ENCODE measurements around the gene PCDH8.
A peak's percentile ranks its signal among the peaks of the same experiment; 100 is the strongest.

PCDH8 gene

GRCh38 chr13:52810011-52810410, 38.4 kb downstream of the PCDH8 start:
- no peak for DNase-seq

DNA sequence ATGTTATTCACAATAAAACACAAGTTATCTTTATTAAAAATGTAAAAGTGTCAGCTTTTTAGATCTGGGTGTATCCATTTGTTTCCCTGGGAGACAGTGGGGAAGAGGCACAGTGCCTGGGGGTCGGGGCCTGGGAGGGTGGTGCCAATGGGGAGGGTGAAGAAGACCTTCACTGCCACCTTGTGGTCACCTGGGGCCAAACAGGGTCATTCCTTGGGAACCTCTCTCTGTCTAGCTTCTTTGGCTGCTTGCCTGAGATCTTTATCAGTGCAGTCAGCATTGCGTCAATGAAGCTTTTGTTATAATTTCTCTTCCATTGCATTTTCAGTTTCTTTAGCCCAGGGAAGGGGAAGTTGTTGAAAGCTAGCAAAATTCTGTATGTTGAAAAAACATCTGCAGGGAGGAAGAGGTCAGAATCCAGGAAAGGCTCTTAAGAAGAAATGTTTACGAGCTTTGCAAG, 39.1 kb downstream of the PCDH8 start:
- peak; percentile 14 to 31 for DNase-seq

DNA sequence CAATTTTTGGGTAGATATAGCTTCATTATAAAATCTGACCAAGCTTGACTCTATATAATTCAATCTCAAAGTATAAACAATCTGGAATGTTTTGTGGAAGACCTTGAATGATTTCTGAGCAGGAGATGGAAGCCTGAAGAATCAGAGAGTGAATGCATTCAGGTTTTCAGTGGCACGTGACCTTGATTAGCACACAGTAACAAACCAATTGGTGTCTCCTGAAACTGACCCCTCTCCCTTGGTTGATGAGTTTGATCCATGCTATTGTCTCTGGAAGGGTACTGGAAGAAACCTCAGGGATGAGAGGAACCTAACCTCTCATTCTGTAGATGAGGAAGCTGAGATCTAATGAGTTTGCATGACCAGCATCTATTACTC, 39.6 kb downstream of the PCDH8 start:
- DNase-seq: no peak

DNA sequence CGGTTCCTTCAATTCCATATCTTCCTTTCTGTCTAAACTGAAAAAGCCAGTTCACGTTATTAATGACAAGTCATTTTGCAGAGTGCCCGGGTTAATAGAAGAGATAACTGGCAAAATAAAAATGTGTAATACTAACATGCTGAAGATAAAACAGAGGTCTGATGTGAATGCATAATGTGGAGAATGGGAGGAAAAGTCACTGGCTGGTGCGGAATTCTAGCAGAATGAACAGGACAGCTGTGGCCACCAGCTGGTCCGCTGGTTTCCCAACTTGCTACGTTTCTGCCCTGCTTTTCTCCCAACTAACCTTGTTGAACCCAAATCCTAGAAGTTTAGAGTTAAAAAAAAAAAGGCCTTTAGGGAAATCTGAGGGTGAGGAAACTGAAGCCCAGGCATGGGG, 42.4 kb downstream of the PCDH8 start:
- no peak for DNase-seq

GRCh38 chr13:52804202-52804641, 44.2 kb downstream of the PCDH8 start:
- no peak for DNase-seq

DNA sequence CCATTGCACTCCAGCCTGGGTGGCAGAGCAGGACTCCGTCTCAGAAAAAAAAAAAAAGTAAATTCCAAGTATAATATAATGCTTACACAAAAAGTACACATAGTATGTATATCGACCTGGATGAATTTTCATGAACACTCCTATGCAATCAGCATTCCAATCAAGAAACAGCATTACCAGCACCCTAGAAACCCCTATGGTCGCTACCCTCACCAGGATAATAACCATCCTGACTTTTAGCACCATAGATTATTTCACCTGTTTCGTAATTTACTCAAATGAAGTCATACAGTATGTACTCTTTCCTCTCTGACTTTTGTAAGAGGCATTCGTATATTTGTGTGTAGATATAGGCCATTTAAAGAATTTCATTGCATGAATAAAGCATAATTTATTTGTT, 47.6 kb downstream of the PCDH8 start:
- DNase-seq: no peak

- DNase-seq: no peak
Measured at GRCh38 chr13:52798770-52799430, 49.5 kb downstream of the PCDH8 start.

DNA sequence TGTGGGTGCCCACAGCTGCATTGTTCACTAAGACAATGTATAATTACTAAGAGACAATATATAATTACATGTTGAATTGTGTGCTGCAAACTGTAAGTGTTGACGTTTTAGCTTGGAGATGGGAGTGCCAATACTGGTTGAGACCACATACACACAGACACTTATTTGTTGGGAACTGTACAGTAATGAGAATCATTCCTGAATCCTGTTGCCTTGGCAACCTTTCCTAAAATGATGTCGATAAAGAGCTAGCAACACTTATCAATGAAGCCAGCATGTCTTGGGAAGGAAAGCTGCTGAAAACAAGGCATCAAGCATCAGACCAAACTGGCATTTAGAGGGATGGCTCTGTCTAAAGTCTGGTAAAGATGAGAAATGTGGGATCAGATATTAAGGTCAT, 51.3 kb downstream of the PCDH8 start:
- no peak for DNase-seq

DNA sequence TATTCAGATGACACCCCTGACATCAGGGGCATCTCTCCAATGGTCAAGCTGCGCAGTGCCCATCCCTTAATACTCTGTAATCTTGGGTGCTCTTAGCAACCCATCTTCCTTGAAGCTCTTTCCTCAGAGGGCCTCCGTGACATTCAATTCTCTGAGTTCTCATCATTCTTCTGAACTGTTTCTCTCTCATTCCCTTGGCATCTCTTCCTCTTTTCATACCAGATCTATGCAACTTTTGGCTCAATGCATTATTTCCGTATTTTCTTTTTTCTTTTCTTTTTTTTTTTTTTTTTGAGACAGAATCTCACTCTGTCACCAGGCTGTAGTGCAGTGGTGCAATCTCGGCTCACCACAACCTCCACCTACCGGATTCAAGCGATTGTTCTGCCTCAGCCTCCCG, 53.9 kb downstream of the PCDH8 start:
- DNase-seq: no peak

DNA sequence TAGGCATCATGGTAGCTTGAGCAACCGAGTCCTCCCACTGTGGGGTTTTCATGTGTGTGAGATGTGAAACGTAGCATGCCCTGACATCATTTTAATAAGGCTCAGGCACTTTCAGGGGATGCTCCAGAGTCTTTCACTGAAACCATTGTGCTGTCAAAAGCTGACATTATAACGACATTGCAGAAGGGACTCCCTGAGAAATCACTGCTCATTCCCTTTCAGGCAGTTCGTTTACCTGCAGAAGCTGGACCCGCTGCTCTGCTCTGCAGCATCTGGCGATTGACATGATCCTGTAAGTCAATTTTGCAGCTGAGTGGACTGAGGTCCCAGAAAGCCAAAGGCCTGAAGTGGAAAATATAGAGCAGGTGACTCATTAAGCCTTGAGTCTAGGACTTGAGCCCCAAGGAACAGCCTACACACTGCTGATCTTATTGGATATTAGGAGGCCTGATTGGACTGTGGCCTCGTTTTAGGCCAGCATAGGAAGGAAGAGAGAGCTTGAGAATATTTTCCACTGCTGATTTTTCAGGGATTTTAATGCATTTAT, 54.9 kb downstream of the PCDH8 start:
- no peak for DNase-seq
